ENCODE results near the gene ZNF385B. TPM values are rescaled to one million over a fixed set of nuclear protein-coding genes. Genes with fewer than 3 reads are reported as not detected.
"Not testable (repeated sequence)": the region's sequence is repeated elsewhere in the genome, so short reads cannot be mapped to it uniquely, and the experiment has no call there.

Gene ZNF385B
- total RNA-seq, 2 donors from 2014 or later, result under 0.01 TPM; not detected in 1

DNA sequence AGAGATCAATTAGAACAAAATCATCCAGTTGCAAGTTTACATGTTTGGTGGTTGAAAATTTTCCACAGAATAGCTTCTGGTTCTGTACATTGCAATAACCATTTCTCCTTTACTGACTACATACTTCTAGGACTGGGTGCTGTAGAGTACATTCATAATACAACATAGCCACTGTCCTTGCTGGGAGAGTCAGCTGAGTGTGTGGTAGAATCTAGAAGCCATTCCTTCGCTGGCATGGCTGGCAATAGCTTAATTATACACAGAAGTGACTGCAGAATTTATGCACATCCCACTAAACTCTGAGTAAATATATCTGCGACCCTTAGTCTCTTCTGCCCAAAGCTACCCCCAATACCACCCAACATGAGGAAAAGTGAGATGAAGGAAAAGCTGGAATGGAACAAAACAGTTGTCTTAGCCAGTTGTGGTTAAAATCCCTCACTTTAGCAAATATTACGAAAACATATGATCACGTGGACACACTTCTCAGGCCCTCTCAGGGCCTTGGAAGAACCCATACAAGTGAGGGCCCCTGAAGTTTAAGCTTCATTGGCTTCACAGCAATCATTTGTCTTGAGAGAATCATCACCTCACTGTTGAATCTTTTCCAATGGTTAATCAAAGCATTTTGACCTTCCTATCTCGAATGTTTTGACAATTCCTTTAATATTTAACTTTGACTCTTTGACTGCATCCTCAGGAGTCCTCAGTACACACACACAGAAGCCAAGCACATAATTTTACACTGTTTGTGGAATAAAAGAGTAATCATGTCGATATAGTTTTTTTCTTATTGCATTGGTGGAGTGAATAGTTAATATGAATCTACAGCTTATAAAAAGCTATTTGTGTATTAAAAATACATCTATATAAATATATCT is 225.1 kb downstream of the ZNF385B start:
- no peaks in the 10 kb centered on the region for H3K36me3 ChIP-seq (replicated peaks in 1 of 2; ENCODE audit: insufficient read depth in 1 of 2, low read depth in 2 of 2)
- ATAC-seq, result no peak
- no peak overlapping the region for H3K4me3 ChIP-seq
- 59% methylated on average over 6 of the region's 6 CpGs for WGBS, 2 donors
- peaks cover 17% of the 10 kb centered on the region for H3K4me1 ChIP-seq
- H3K27ac ChIP-seq, result no peak overlapping the region
- H3K9me3 ChIP-seq, result peaks cover 0 to 6% (median 0%) of the 10 kb centered on the region in 3 donors
- DNase-seq, result no peak
- H3K27me3 ChIP-seq, result no peaks in the 10 kb centered on the region
- TF ChIP-seq POLR2A (IDR thresholded peaks at IDR 0.05), result no peak
- TF ChIP-seq, protein P1, sequence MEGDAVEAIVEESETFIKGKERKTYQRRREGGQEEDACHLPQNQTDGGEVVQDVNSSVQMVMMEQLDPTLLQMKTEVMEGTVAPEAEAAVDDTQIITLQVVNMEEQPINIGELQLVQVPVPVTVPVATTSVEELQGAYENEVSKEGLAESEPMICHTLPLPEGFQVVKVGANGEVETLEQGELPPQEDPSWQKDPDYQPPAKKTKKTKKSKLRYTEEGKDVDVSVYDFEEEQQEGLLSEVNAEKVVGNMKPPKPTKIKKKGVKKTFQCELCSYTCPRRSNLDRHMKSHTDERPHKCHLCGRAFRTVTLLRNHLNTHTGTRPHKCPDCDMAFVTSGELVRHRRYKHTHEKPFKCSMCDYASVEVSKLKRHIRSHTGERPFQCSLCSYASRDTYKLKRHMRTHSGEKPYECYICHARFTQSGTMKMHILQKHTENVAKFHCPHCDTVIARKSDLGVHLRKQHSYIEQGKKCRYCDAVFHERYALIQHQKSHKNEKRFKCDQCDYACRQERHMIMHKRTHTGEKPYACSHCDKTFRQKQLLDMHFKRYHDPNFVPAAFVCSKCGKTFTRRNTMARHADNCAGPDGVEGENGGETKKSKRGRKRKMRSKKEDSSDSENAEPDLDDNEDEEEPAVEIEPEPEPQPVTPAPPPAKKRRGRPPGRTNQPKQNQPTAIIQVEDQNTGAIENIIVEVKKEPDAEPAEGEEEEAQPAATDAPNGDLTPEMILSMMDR (IDR thresholded peaks at IDR 0.05), result no peak
- intact Hi-C loops (cut with DNase I), result no loop called here

DNA sequence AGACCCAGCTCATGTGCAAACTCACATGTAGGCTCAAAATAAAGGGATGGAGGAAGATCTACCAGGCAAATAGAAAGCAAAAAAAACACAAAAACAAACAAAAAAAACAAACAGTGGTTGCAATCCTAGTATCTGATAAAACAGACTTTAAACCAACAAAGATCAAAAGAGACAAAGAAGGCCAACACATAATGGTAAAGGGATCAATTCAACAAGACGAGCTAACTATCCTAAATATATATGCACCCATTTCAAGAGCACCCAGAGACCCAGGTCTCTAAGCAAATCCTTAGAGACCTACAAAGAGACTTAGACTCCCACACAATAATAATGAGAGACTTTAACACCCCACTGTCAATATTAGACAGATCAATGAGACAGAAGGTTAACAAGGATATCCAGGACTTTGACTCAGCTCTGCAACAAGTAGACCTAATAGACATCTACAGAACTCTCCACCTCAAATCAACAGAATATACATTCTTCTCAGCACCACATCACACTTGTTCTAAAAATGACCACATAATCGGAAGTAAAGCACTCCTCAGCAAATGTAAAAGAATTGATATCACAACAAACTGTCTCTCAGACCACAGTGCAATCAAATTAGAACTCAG is 229.5 kb downstream of the ZNF385B start:
- intact Hi-C loops (cut with DNase I); H3K4me3 ChIP-seq; ATAC-seq: not testable (repeated sequence)

DNA sequence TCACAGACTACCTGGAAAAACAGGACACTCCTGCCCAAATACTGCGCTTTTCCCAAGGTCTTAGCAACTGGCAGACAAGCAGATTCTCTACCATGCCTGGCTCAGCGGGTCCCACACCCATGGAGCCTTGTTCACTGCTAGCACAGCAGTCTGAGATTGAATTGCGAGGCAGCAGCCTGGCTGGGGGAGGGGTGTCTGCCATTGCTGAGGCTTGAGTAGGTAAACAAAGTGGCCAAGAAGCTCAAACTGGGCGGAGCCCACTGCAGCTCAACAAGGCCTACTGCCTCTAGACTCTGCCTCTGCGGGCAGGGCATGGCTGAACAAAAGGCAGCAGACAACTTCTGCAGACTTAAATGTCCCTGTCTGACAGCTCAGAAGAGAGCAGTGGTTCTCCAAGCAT is 231.6 kb downstream of the ZNF385B start:
- H3K9me3 ChIP-seq; intact Hi-C loops (cut with DNase I); ATAC-seq; DNase-seq; H3K4me3 ChIP-seq; H3K27ac ChIP-seq; H3K4me1 ChIP-seq; H3K36me3 ChIP-seq (replicated peaks in 1 of 2; ENCODE audit: insufficient read depth in 1 of 2, low read depth in 2 of 2); H3K27me3 ChIP-seq: not testable (repeated sequence)
- 83 to 89% methylated on average over 5 of the region's 5 CpGs for WGBS, 2 donors

More for the DNA sequence above, 229.5 kb downstream of the ZNF385B start:
- not testable (repeated sequence) for H3K9me3 ChIP-seq; H3K27ac ChIP-seq; H3K27me3 ChIP-seq; H3K4me1 ChIP-seq; DNase-seq; H3K36me3 ChIP-seq (replicated peaks in 1 of 2; ENCODE audit: insufficient read depth in 1 of 2, low read depth in 2 of 2)
- 59 to 79% methylated on average over 2 of the region's 2 CpGs for WGBS, 2 donors

DNA sequence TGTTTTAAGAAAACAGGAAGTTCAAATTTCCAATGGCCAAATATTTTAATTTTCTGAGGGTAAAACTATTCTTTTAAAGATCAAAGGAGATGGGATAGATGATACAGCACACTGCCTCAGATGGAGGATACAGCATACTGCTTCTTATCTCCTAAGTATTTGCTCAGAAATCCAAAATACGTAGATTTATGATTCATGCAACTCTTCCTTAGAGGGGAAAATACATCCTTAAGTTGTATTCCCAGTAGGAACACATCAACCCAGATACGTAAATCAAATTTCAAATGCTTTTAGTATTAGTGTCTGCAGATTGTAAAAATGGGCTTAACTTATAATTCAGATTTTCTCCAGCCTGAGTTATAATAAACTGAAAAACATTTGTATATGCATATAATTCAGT is 235.2 kb downstream of the ZNF385B start:
- no peaks in the 10 kb centered on the region for H3K9me3 ChIP-seq
- TF ChIP-seq POLR2A (IDR thresholded peaks at IDR 0.05), result no peak
- TF ChIP-seq, protein P1 (IDR thresholded peaks at IDR 0.05), result no peak
- ATAC-seq, result no peak
- no peaks in the 10 kb centered on the region for H3K27me3 ChIP-seq
- H3K4me1 ChIP-seq, result no peaks in the 10 kb centered on the region
- no peak for DNase-seq
- 87 to 88% methylated on average over 2 of the region's 2 CpGs for WGBS, 2 donors
- H3K36me3 ChIP-seq (replicated peaks in 1 of 2; ENCODE audit: insufficient read depth in 1 of 2, low read depth in 2 of 2), result no peaks in the 10 kb centered on the region
- H3K27ac ChIP-seq, result no peak overlapping the region
- no peak overlapping the region for H3K4me3 ChIP-seq
- intact Hi-C loops (cut with DNase I), result no loop called here

DNA sequence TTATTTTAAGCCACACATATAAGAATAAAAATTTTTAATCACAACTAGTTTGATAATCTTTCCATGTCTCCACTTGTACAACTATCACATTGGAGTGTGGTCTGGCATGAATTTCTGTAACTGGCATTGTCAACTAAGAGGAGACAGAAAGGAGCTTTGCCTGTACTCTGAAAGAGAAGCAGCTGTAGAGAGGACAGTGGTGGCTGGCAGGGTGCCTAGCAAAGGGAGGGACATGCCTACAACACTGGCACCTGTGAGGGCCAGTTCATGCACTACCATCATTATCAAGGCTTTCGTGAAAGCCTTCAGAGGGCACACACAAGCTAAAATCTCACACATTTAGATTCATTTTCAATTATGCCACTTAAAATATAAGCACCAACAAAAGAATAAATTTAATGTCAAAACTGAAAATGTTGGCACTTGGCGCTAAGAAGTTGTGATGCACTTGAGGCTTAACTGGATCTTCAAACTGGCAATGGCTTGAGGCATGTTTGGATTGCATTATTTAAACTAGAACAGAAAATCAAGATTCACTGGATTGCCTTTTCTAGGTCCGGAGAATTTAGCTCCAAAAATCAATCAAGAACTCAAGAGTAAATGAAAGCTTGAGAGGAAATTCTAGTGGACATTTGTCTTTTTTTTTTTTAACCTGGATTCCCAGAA is 238.6 kb downstream of the ZNF385B start:
- Histone ChIP-seq H3K9me3 (no peaks in the 10 kb centered on the region), H3K27me3 (no peaks in the 10 kb centered on the region), H3K27ac (no peak overlapping the region), H3K36me3 (replicated peaks in 1 of 2; ENCODE audit: insufficient read depth in 1 of 2, low read depth in 2 of 2) (no peaks in the 10 kb centered on the region), H3K4me1 (no peaks in the 10 kb centered on the region), H3K4me3 (no peak overlapping the region)
- TF ChIP-seq, protein P1 (IDR thresholded peaks at IDR 0.05), result no peak
- no peak for TF ChIP-seq POLR2A (IDR thresholded peaks at IDR 0.05)
- ATAC-seq (no peak), DNase-seq (no peak)
- WGBS, 2 donors, result 82 to 83% methylated on average over 3 of the region's 3 CpGs
- intact Hi-C loops (cut with DNase I), result no loop called here

Data from body of pancreas (tissue), 4 donors.